K562 (cell line): ENCODE results near the gene APBA2. TPM values are rescaled to one million over a fixed set of nuclear protein-coding genes. Genes with fewer than 3 reads are reported as not detected.

ENCODE experiments used
- CBX5 ChIP-seq: IDR thresholded peaks from 2 replicates; pipeline ENCODE4 v1.6.1; 2014; ENCODE audit warnings: low read depth, borderline replicate concordance
- ELF4 ChIP-seq: fragments of 450-650 bp; formaldehyde crosslinking; IDR thresholded peaks from 2 replicates; pipeline ENCODE4 v1.4.0; 2022; ENCODE audit warnings: missing genetic modification characterization
- HINFP ChIP-seq: fragments of 450-650 bp; conservative IDR thresholded peaks from 2 replicates; pipeline ENCODE4 v1.6.1; 2016; ENCODE audit warnings: missing genetic modification characterization, low read depth, mild to moderate bottlenecking, control low read depth, missing compliant biosample characterization
- MGA ChIP-seq: fragments of 450-650 bp; IDR thresholded peaks from 2 replicates; pipeline ENCODE4 v1.6.1; 2016; ENCODE audit warnings: mild to moderate bottlenecking, moderate library complexity
- MYBL2 ChIP-seq, 2 experiments: fragments of 450-650 bp in 1 of 2; sonication (generic) in 1 of 2; formaldehyde crosslinking in 1 of 2; IDR thresholded peaks; 2 replicates each; pipeline versions ENCODE4 v1.6.1 to v1.8.1; 2017 to 2022; ENCODE audit warnings: borderline replicate concordance in 1 of 2, inconsistent platforms in 1 of 2, low read depth in 1 of 2, mild to moderate bottlenecking in 1 of 2, missing genetic modification reagents in 1 of 2, moderate library complexity in 1 of 2
- NFE2 ChIP-seq: IDR thresholded peaks from 2 replicates; pipeline ENCODE4 v1.6.1; 2014; ENCODE audit warnings: antibody characterized with exemption, low read depth
- SFPQ ChIP-seq: fragments of 200-400 bp; formaldehyde crosslinking; IDR thresholded peaks from 2 replicates; pipeline ENCODE4 v1.6.1; 2017; ENCODE audit warnings: mild to moderate bottlenecking, low read depth, low read length, moderate library complexity
- SP1 ChIP-seq: sonication (generic); formaldehyde crosslinking; IDR thresholded peaks from 2 replicates; pipeline ENCODE4 v1.8.1; 2022; ENCODE audit warnings: mild to moderate bottlenecking, missing genetic modification reagents
- TAF15 ChIP-seq: fragments of 200-400 bp; formaldehyde crosslinking; IDR thresholded peaks from 2 replicates; pipeline ENCODE4 v1.6.1; 2017; ENCODE audit warnings: mild to moderate bottlenecking, low read depth, low read length, moderate library complexity
- ZBTB1 ChIP-seq: sonication (generic); formaldehyde crosslinking; IDR thresholded peaks from 2 replicates; pipeline ENCODE4 v1.8.1; 2023; ENCODE audit warnings: missing genetic modification reagents, low read depth, mild to moderate bottlenecking, borderline replicate concordance
- ZFP36 ChIP-seq: fragments of 150-350 bp; IDR thresholded peaks from 2 replicates; pipeline ENCODE4 v1.6.1; 2018; ENCODE audit warnings: low read length, low read depth; ENCODE audit not compliant: partially characterized antibody
- polyA plus RNA-seq, 8 experiments: library from polyadenylated mRNA; depleted of rRNA in 4 of 8; stranded (reverse) in 5 of 8; unstranded in 3 of 8; fragments of >200 nt; fragmentation: Nextera tagmentation in 2 of 8; fragmentation: Illumina TruSeq in 1 of 8; extraction: Ambion mirVana in 2 of 8; extraction: Trizol in 1 of 8; gene quantifications; 2 replicates each; pipeline versions ENCODE4 v1.2.1 to v1.2.3, GENCODE V29; 2011 to 2014; ENCODE audit warnings: inconsistent platforms in 1 of 8, missing spikeins in 1 of 8
- total RNA-seq, 7 experiments: library from RNA; depleted of rRNA in 6 of 7; stranded (reverse); fragments of >200 nt in 6 of 7; fragmentation: Illumina TruSeq in 2 of 7; extraction: Trizol in 2 of 7; gene quantifications; 2 replicates each; pipeline versions ENCODE4 v1.2.1 to v1.2.3, GENCODE V29; 2011 to 2021; ENCODE audit warnings: low replicate concordance in 1 of 7

APBA2 gene
- total and polyA plus RNA-seq, 9 of the 15 experiments (the other 6 are each of a cell fraction or from before 2014, with no cell fraction given), result 0.24 to 40.9 (median 25.2) TPM

DNA sequence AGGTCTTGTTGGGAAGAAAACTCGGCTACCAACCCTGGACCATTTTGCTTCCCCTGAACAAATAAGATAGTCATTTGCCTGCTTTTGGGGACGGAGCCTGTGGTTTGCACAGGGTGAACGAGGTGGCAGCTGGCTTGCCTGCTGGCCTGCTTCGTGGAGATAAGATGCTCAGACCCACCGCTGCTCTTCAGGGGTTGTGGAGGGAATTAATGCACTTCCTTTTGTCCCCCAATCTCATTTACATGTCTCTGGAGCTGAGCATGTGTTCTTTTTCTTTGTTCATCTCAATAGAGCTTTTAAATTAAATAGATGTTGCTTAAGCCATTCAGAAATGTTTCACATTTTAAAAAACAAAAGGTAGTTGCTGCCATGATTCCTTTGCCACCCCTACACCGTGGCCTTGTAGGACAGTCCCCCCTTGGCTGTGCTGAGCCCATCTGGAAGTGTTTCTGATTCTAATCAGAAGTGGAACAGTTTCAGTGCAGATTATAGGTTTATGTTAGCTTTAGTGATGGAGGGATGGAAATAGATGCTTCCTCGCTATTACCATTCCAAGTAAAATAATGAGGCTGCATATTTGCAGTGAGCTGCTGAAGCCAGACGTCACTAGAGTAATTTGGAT is 25.6 kb downstream of the APBA2 start (continued):
- TF ChIP-seq MGA (no peak; the same call in 1 of the 2 replicates), ELF4 (CRISPR knock-in tag) (peak; percentile 21; the same call in 1 of the 2 replicates), SFPQ (no peak), ZBTB1 (CRISPR knock-in tag) (no peak), MYBL2 (IDR thresholded peaks at IDR 0.05; ENCODE audit: low read depth) (no peak), MYBL2 (CRISPR knock-in tag; IDR thresholded peaks at IDR 0.05; ENCODE audit: borderline replicate concordance) (no peak), TAF15 (no peak), ZFP36 (no peak), NFE2 (peak; percentile 45; the same call in 1 of the 2 replicates), SP1 (CRISPR knock-in tag) (peak; percentile 67; the same call in 1 of the 2 replicates), CBX5 (no peak), HINFP (tag) (no peak)
